Gastroesophageal sphincter (tissue), 3 donors: ENCODE measurements around the gene BBOX1.
"Not testable (repeated sequence)": the region's sequence is repeated elsewhere in the genome, so short reads cannot be mapped to it uniquely, and the experiment has no call there.

Experiments
- CTCF ChIP-seq, 4 experiments: fragments of 200-600 bp in 2 of 4; fragments of 450-650 bp in 2 of 4; sonication (generic) in 1 of 4; IDR thresholded peaks; one replicate each; pipeline ENCODE4 v1.5.1; 2017 to 2019; ENCODE audit warnings: antibody characterized with exemption in 4 of 4, mild to moderate bottlenecking in 2 of 4, moderate library complexity in 2 of 4
- EP300 ChIP-seq: sonication (generic); formaldehyde crosslinking; IDR thresholded peaks from one replicate; pipeline ENCODE4 v1.6.1; 2017; ENCODE audit warnings: antibody characterized with exemption, mild to moderate bottlenecking
- POLR2A ChIP-seq, 2 donors: fragments of 450-650 bp; IDR thresholded peaks; one replicate each; pipeline ENCODE4 v1.6.1; 2017; ENCODE audit warnings: antibody characterized with exemption in 2 of 2, mild to moderate bottlenecking in 2 of 2, moderate library complexity in 1 of 2
- POLR2AphosphoS5 ChIP-seq: sonication (generic); formaldehyde crosslinking; IDR thresholded peaks from one replicate; pipeline ENCODE4 v1.6.1; 2017; ENCODE audit warnings: antibody characterized with exemption

- not testable (repeated sequence) for TF ChIP-seq CTCF (IDR thresholded peaks at IDR 0.05); POLR2A (IDR thresholded peaks at IDR 0.05); EP300; POLR2AphosphoS5
These were observed 49.8 kb downstream of the BBOX1 start for GRCh38 chr11:27090357-27090948.
